Measurements from ENCODE around the gene SULT2B1.

Gene SULT2B1

GRCh38 chr19:48646722-48647216 lies 94.8 kb downstream of the SULT2B1 start:
- DNase-seq (ENCODE audit: low read depth in 2 of 2, low spot score in 1 of 2) = no peak

DNA sequence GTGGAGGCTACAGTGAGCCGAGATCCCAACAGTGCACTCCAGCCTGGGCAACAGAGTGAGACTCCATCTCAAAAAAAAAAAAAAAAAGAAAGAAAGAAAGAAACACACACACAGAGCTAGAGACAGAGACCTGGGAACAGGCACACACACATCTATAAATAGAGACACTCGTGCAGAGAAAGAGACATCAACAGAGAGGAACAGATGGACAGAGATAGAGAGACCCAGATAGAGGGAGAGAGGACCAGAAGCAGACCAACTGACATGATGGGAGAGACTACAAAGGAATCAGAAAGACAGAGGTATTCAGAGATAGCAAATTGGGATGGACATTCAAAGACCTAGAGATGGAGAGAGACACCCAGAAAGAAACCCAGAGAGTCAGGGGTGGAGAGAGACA lies 96.2 kb downstream of the SULT2B1 start:
- no peak for DNase-seq (ENCODE audit: low read depth in 2 of 2, low spot score in 1 of 2)
